Amygdala (tissue), 56 donors: ENCODE data around the gene FAM184A.

ENCODE experiments used
- DNase-seq, 56 donors: peaks; one replicate each; lab custom pipeline; 2025; lab: John Stamatoyannopoulos, UW

Gene FAM184A

GRCh38 chr6:119060255-119060907, 18.1 kb downstream of the FAM184A start:
- DNase-seq = no peak

GRCh38 chr6:119055069-119055468, 23.4 kb downstream of the FAM184A start:
- no peak for DNase-seq

- DNase-seq = no peak
These were observed 25.5 kb downstream of the FAM184A start for GRCh38 chr6:119052987-119053386.

- DNase-seq = no peak
These were observed 26.1 kb downstream of the FAM184A start for GRCh38 chr6:119052292-119052889.

GRCh38 chr6:119044255-119044654, 34.2 kb downstream of the FAM184A start:
- no peak for DNase-seq

- DNase-seq = no peak
These were observed 34.7 kb downstream of the FAM184A start for GRCh38 chr6:119043783-119044182.

GRCh38 chr6:119043265-119043664, 35.2 kb downstream of the FAM184A start:
- DNase-seq = no peak

GRCh38 chr6:119040636-119041035, 37.8 kb downstream of the FAM184A start:
- no peak for DNase-seq

- DNase-seq = no peak
These were observed 38.2 kb downstream of the FAM184A start for GRCh38 chr6:119040229-119040628.

- DNase-seq = no peak
These were observed 40.4 kb downstream of the FAM184A start for GRCh38 chr6:119037941-119038623.

- no peak for DNase-seq
These were observed 41.2 kb downstream of the FAM184A start for GRCh38 chr6:119037264-119037663.

- DNase-seq = no peak
These were observed 42.4 kb downstream of the FAM184A start for GRCh38 chr6:119036081-119036480.

- DNase-seq = no peak
These were observed 43.0 kb downstream of the FAM184A start for GRCh38 chr6:119035459-119035858.

- peak in 1 of 56 donors; percentile 4 for DNase-seq
These were observed 43.5 kb downstream of the FAM184A start for GRCh38 chr6:119034827-119035458.

GRCh38 chr6:119032428-119032827, 46.0 kb downstream of the FAM184A start:
- no peak for DNase-seq

GRCh38 chr6:119030759-119031158, 47.7 kb downstream of the FAM184A start:
- no peak for DNase-seq

- DNase-seq = no peak
These were observed 50.4 kb downstream of the FAM184A start for GRCh38 chr6:119028091-119028490.

GRCh38 chr6:119027465-119027864, 51.0 kb downstream of the FAM184A start:
- DNase-seq = no peak

- DNase-seq = no peak
These were observed 51.6 kb downstream of the FAM184A start for GRCh38 chr6:119026822-119027221.

GRCh38 chr6:119025793-119026192, 52.7 kb downstream of the FAM184A start:
- DNase-seq = no peak

- DNase-seq = no peak
These were observed 54.4 kb downstream of the FAM184A start for GRCh38 chr6:119024111-119024510.
